ENCODE data around the gene MTG2.

Gene MTG2

DNA sequence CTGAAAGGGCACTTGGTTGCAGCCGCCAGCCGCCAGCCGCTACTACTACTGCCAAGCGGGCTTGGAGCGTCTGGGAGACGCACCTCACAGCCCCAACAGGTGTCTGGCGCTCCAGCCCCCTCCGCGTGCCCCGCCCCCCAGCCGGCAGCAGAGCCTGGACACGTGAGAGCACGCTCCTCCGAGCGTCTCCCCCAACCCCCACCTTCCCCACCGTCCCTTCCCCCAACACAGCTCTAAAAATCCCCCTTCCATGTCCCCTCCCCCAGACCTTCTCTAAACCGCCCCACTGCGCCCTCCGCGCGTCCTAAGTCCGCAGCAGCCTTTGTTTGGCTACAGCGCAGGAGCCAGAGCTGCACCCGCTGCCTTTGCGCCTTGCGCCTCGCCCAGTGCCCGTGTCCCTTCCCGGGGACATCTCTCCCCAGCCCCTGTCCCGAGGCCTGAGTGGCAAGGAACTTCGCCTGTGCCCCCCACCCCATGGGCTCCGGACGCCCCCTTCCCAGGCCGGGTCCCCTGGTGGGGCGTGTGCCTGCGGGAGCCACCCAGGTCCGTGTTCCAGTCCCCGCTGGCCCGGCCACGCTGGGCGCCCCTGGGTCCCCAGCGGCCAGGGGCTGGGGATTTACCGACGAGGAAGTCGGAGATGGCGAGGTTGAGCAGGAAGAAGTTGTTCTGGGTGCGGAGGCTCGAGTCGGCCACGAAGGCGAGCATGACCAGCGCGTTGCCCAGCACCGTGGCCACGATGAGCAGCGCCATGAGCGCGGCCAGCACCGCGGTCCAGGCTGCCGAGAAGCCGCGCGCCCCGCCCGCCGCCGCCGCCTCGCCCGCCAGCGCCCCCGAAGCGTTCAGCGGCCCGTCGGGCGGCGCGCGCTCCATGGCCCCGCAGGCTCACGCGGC, 36.5 kb downstream of the MTG2 start:
- DNase-seq, result no peak
- H3K27me3 Mint-ChIP-seq, result peaks cover 66% of the 10 kb centered on the region
- no peak overlapping the region for H3K4me3 Mint-ChIP-seq
- no peak overlapping the region for H3K27ac Mint-ChIP-seq
- H3K4me1 Mint-ChIP-seq (ENCODE audit: low read depth), result peaks cover 5% of the 10 kb centered on the region
- H3K9me3 Mint-ChIP-seq, result no peaks in the 10 kb centered on the region
- H3K36me3 Mint-ChIP-seq (ENCODE audit: low read depth), result no peaks in the 10 kb centered on the region

- Mint-ChIP-seq H3K9me3 (no peaks in the 10 kb centered on the region), H3K36me3 (ENCODE audit: low read depth) (no peaks in the 10 kb centered on the region), H3K4me1 (ENCODE audit: low read depth) (peaks cover 5% of the 10 kb centered on the region), H3K27me3 (peaks cover 69% of the 10 kb centered on the region), H3K27ac (no peak within 1 kb of the TSS), H3K4me3 (no peak within 1 kb of the TSS)
- DNase-seq, result peak; percentile 70
Observed at GRCh38 chr20:62219992-62220665, 37.3 kb downstream of the MTG2 start, which contains the start of gene HRH3. Gene HRH3 (minus strand): TSS chr20:62220278. CDS start chr20:62219970, 308 bp downstream.

GRCh38 chr20:62220666-62221568, 38.1 kb downstream of the MTG2 start:
- H3K4me3 Mint-ChIP-seq, result no peak overlapping the region

DNA sequence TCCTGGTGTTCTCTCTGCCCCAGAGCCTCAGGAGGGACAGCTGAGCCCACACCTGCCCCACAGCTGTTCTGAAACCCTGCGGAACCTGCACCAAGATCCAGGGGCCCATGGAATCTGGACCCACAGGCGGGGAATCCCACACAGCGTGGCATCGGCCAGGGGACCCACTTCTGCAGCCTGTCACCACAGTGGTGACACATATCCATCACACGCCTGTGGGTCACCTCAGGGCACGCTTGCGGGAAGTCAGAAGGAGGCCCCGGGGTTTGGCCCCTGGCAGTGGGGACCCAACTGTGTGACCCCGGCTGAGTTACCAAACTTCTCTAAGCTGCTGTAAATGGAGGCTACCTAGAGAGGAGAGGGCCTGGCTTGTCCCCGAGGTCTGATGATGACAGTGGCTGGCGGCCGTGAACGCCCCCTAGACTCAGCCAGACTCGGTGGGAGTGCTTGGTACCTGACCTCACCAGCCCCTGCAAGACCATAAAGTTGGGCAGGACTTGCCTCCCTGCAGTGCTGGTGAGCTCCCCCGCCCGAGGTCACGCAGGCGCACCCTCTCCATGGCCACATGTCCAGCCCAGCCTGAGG, 39.5 kb downstream of the MTG2 start:
- Mint-ChIP-seq H3K4me3 (no peak overlapping the region), H3K36me3 (ENCODE audit: low read depth) (no peaks in the 10 kb centered on the region), H3K27me3 (peaks cover 80% of the 10 kb centered on the region), H3K27ac (no peak overlapping the region), H3K9me3 (no peaks in the 10 kb centered on the region), H3K4me1 (ENCODE audit: low read depth) (peaks cover 5% of the 10 kb centered on the region)
- DNase-seq, result no peak

More at GRCh38 chr20:62220666-62221568, 38.1 kb downstream of the MTG2 start:
- Mint-ChIP-seq H3K9me3 (no peaks in the 10 kb centered on the region), H3K27ac (no peak overlapping the region), H3K27me3 (peaks cover 77% of the 10 kb centered on the region), H3K36me3 (ENCODE audit: low read depth) (no peaks in the 10 kb centered on the region), H3K4me1 (ENCODE audit: low read depth) (peaks cover 5% of the 10 kb centered on the region)
- DNase-seq, result no peak

- H3K4me3 Mint-ChIP-seq, result no peak overlapping the region
- no peaks in the 10 kb centered on the region for H3K36me3 Mint-ChIP-seq (ENCODE audit: low read depth)
- peaks cover 76% of the 10 kb centered on the region for H3K27me3 Mint-ChIP-seq
Observed at GRCh38 chr20:62222972-62223371, 40.1 kb downstream of the MTG2 start.

GRCh38 chr20:62223571-62223970, 40.7 kb downstream of the MTG2 start:
- no peak for DNase-seq
- H3K9me3 Mint-ChIP-seq, result no peaks in the 10 kb centered on the region
- peaks cover 70% of the 10 kb centered on the region for H3K27me3 Mint-ChIP-seq
- no peak overlapping the region for H3K27ac Mint-ChIP-seq
- no peaks in the 10 kb centered on the region for H3K36me3 Mint-ChIP-seq (ENCODE audit: low read depth)
- peaks cover 5% of the 10 kb centered on the region for H3K4me1 Mint-ChIP-seq (ENCODE audit: low read depth)
- H3K4me3 Mint-ChIP-seq, result no peak overlapping the region

More at GRCh38 chr20:62222972-62223371, 40.1 kb downstream of the MTG2 start:
- no peak overlapping the region for H3K27ac Mint-ChIP-seq
- H3K9me3 Mint-ChIP-seq, result no peaks in the 10 kb centered on the region
- no peak for DNase-seq
- H3K4me1 Mint-ChIP-seq (ENCODE audit: low read depth), result peaks cover 5% of the 10 kb centered on the region

DNA sequence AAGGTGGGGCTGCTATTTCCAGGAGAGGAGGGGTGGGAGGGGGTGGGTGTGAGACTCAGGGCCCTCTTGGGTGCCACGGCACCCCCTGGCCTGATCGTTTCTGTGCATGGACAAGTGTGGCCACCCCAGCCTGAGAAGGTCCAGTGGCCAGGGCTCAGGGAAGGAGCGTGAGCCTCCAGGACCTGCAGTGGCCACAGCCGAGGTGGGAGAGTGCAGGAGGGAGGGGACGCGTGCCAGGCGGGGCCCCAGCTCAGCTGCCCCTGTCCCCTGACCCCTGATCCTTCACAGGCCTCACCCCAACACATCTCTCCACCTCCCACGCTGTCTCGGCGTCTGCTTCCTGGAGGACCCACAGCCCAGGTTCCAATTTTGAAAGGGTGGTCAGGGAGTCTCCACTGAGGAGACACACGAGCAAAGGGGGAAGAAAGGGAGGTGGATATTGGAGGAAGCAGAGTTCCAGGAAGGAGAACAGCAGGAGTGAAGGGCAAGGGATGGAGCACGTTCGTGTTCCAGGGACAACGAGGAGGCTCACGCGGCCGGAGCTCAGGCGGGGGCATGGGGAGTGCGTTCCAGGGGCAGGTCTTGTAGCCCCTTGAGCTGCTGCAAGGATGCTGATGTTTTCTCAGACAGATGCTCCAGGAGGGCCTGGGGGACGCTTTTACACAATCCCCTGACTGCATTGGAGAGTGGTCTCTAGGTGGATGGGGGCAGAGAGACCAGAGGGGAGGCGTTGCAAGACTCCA, 41.5 kb downstream of the MTG2 start:
- Mint-ChIP-seq H3K4me1 (ENCODE audit: low read depth) (peaks cover 2% of the 10 kb centered on the region), H3K36me3 (ENCODE audit: low read depth) (no peaks in the 10 kb centered on the region), H3K9me3 (no peaks in the 10 kb centered on the region), H3K27ac (no peak overlapping the region), H3K4me3 (no peak overlapping the region), H3K27me3 (peaks cover 63% of the 10 kb centered on the region)
- DNase-seq, result no peak

- H3K27ac Mint-ChIP-seq, result no peak overlapping the region
- H3K36me3 Mint-ChIP-seq (ENCODE audit: low read depth), result no peaks in the 10 kb centered on the region
- H3K9me3 Mint-ChIP-seq, result no peaks in the 10 kb centered on the region
- peaks cover 2% of the 10 kb centered on the region for H3K4me1 Mint-ChIP-seq (ENCODE audit: low read depth)
- peaks cover 60% of the 10 kb centered on the region for H3K27me3 Mint-ChIP-seq
- no peak overlapping the region for H3K4me3 Mint-ChIP-seq
- DNase-seq, result no peak
Observed at GRCh38 chr20:62225026-62225425, 42.2 kb downstream of the MTG2 start.

- peaks cover 54% of the 10 kb centered on the region for H3K27me3 Mint-ChIP-seq
- no peak overlapping the region for H3K4me3 Mint-ChIP-seq
- peaks cover under 1% of the 10 kb centered on the region for H3K4me1 Mint-ChIP-seq (ENCODE audit: low read depth)
- DNase-seq, result no peak
- no peaks in the 10 kb centered on the region for H3K9me3 Mint-ChIP-seq
- no peak overlapping the region for H3K27ac Mint-ChIP-seq
- no peaks in the 10 kb centered on the region for H3K36me3 Mint-ChIP-seq (ENCODE audit: low read depth)
Observed at GRCh38 chr20:62225820-62226635, 43.2 kb downstream of the MTG2 start.

DNA sequence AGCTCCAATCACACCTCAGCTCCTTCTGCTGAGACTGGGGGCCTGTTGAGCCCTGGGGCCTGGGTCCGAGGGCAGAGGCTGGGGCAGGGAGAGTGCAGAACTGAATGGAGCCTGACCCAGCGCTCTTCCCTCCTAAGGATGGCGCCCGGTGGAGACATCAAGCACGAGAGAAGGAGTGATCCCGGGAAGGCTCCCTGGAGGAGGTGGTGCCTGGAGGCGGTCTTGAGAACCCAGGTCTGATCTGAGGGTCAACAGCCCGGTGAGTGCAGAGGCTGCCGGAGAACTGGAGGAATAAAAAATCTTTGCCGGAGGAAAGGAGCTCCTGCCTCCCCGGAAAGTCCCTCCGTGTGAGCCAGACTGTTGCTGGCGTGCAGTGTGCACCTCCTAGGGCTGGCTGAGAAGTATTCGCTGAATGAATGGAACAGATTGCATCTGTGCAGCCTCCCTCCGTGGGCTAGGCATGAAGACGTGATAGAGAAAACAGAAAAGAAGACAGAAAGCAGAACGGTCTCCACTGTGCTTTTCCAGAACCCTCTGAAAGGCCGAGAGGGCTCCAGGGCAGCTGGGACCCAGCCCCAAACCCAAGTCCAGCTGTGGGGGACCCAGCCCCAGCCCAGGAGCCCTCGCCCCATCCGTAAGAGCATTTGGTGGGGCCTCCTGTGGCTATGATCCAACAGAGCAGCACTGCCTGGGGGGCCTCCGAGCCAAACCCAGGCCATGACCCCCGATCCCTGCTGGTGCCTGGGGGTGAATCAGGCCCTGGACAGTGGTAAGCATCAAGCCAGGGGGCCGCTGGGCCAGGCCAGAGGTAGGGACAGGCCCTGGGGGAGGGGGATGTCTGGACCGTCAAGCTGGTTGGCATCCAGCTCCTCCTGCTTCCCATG, 44.1 kb downstream of the MTG2 start:
- no peak overlapping the region for H3K27ac Mint-ChIP-seq
- DNase-seq, result no peak
- no peaks in the 10 kb centered on the region for H3K4me1 Mint-ChIP-seq (ENCODE audit: low read depth)
- H3K36me3 Mint-ChIP-seq (ENCODE audit: low read depth), result no peaks in the 10 kb centered on the region
- H3K9me3 Mint-ChIP-seq, result no peaks in the 10 kb centered on the region
- no peak overlapping the region for H3K4me3 Mint-ChIP-seq
- peaks cover 45% of the 10 kb centered on the region for H3K27me3 Mint-ChIP-seq

- Mint-ChIP-seq H3K9me3 (no peaks in the 10 kb centered on the region), H3K4me3 (no peak overlapping the region), H3K4me1 (ENCODE audit: low read depth) (no peaks in the 10 kb centered on the region), H3K36me3 (ENCODE audit: low read depth) (no peaks in the 10 kb centered on the region), H3K27me3 (peaks cover 45% of the 10 kb centered on the region), H3K27ac (no peak overlapping the region)
- no peak for DNase-seq
Observed at GRCh38 chr20:62227591-62227976, 44.8 kb downstream of the MTG2 start.

Measured in activated T-cell treated with anti-CD3 and anti-CD28 coated beads, Interleukin-2, amount 50 U/mL, for 24 hours (primary cell).